Suprapubic skin (tissue), 3 donors: ENCODE results near the gene SSR1.

Experiments
- CTCF ChIP-seq, 2 donors: fragments of 200-600 bp in 1 of 2; fragments of 450-650 bp in 1 of 2; sonication (generic) in 1 of 2; IDR thresholded peaks; one replicate each; pipeline ENCODE4 v1.5.1; 2016 to 2019; ENCODE audit warnings: antibody characterized with exemption in 2 of 2, mild to moderate bottlenecking in 1 of 2, moderate library complexity in 1 of 2
- EP300 ChIP-seq: sonication (generic); formaldehyde crosslinking; IDR thresholded peaks from one replicate; pipeline ENCODE4 v1.6.1; 2017; ENCODE audit warnings: antibody characterized with exemption

GRCh38 chr6:7251646-7252260, 61.2 kb downstream of the SSR1 start:
- TF ChIP-seq EP300: no peak
- no peak for TF ChIP-seq CTCF (IDR thresholded peaks at IDR 0.05)
